Liver (tissue), 9 donors: ENCODE data around the gene RBM18. TPM values are rescaled to one million over a fixed set of nuclear protein-coding genes. Genes with fewer than 3 reads are reported as not detected.

ENCODE experiments used
- DNase-seq: peaks from one replicate; pipeline ENCODE4 v3.0.0-alpha.2; 2017; ENCODE audit warnings: low spot score
- H3K27ac ChIP-seq, 2 donors: one replicate each; pipeline ENCODE4 v1.7.0; 2013; ENCODE audit warnings: inconsistent platforms in 2 of 2, low read length in 2 of 2, control low read depth in 1 of 2, low read depth in 1 of 2, mild to moderate bottlenecking in 1 of 2
- H3K27me3 ChIP-seq, 4 donors: one replicate each; pipeline versions ENCODE4 v1.6.1 to v1.7.0; 2013; ENCODE audit warnings: low read length in 3 of 4, inconsistent platforms in 1 of 4, mild to moderate bottlenecking in 1 of 4, moderate library complexity in 1 of 4; ENCODE audit not compliant: control insufficient read depth in 4 of 4, insufficient read depth in 4 of 4
- H3K36me3 ChIP-seq, 4 donors: one replicate each; pipeline versions ENCODE4 v1.6.1 to v1.7.0; 2013; ENCODE audit warnings: low read length in 3 of 4, mild to moderate bottlenecking in 3 of 4, low read depth in 1 of 4, moderate library complexity in 1 of 4; ENCODE audit not compliant: control insufficient read depth in 4 of 4, insufficient read depth in 3 of 4
- H3K4me1 ChIP-seq, 4 donors: one replicate each; pipeline versions ENCODE4 v1.6.1 to v1.7.0; 2013; ENCODE audit warnings: low read length in 3 of 4, mild to moderate bottlenecking in 3 of 4, moderate library complexity in 1 of 4; ENCODE audit not compliant: control insufficient read depth in 4 of 4, insufficient read depth in 4 of 4
- H3K4me3 ChIP-seq, 3 donors: one replicate each; pipeline versions ENCODE4 v1.6.1 to v1.7.0; 2013; ENCODE audit warnings: low read length in 3 of 3, control low read depth in 1 of 3, low read depth in 1 of 3, mild to moderate bottlenecking in 1 of 3
- H3K9ac ChIP-seq, 2 donors: one replicate each; pipeline ENCODE4 v1.7.0; 2013; ENCODE audit warnings: low read length in 2 of 2, mild to moderate bottlenecking in 2 of 2, moderate library complexity in 2 of 2, control low read depth in 1 of 2, low read depth in 1 of 2
- H3K9me3 ChIP-seq, 4 donors: one replicate each; pipeline versions ENCODE4 v1.6.1 to v1.7.0; 2013; ENCODE audit warnings: low read length in 3 of 4; ENCODE audit not compliant: control insufficient read depth in 4 of 4
- EGR1 ChIP-seq, 2 donors: IDR thresholded peaks; 2 replicates each; pipeline ENCODE4 v1.6.1; 2016 to 2018; ENCODE audit warnings: antibody characterized with exemption in 2 of 2, low read depth in 2 of 2
- FOXA2 ChIP-seq: IDR thresholded peaks from 2 replicates; pipeline ENCODE4 v1.6.1; 2016; ENCODE audit warnings: antibody characterized with exemption
- GABPA ChIP-seq, 2 donors: IDR thresholded peaks in 1 of 2; conservative IDR thresholded peaks in 1 of 2; 2 replicates each; pipeline ENCODE4 v1.6.1; 2016; ENCODE audit warnings: antibody characterized with exemption in 2 of 2, mild to moderate bottlenecking in 1 of 2, moderate library complexity in 1 of 2
- HNF4A ChIP-seq, 2 donors: conservative IDR thresholded peaks; 2 replicates each; pipeline ENCODE4 v1.6.1; 2016; ENCODE audit warnings: antibody characterized with exemption in 2 of 2, mild to moderate bottlenecking in 2 of 2
- JUND ChIP-seq, 2 donors: IDR thresholded peaks; 2 replicates each; pipeline ENCODE4 v1.6.1; 2016; ENCODE audit warnings: antibody characterized with exemption in 2 of 2
- RAD21 ChIP-seq, 2 donors: IDR thresholded peaks; 2 replicates each; pipeline ENCODE4 v1.6.1; 2016; ENCODE audit warnings: antibody characterized with exemption in 2 of 2, mild to moderate bottlenecking in 2 of 2
- SP1 ChIP-seq: IDR thresholded peaks from 2 replicates; pipeline ENCODE4 v1.6.1; 2018; ENCODE audit warnings: antibody characterized with exemption, mild to moderate bottlenecking
- TAF1 ChIP-seq: conservative IDR thresholded peaks from 2 replicates; pipeline ENCODE4 v1.6.1; 2016; ENCODE audit warnings: antibody characterized with exemption, mild to moderate bottlenecking
- YY1 ChIP-seq: IDR thresholded peaks from 2 replicates; pipeline ENCODE4 v1.6.1; 2016; ENCODE audit warnings: antibody characterized with exemption, mild to moderate bottlenecking
- WGBS: extraction: QIAGEN DNeasy Blood & Tissue Kit; methylation state at CpG from one replicate; pipeline ENCODE4 v1.1.7; 2013; 5-methylcytosine and 5-hydroxymethylcytosine counted together
- polyA plus RNA-seq, 2 donors: library from polyadenylated mRNA; stranded (reverse) in 1 of 2; unstranded in 1 of 2; fragments of 200-250 nt in 1 of 2; fragments of >200 nt in 1 of 2; fragmentation: Nextera tagmentation in 1 of 2; extraction: Ambion mirVana in 1 of 2; gene quantifications; one replicate each; pipeline versions ENCODE4 v1.2.1 to v1.2.3, GENCODE V29; 2013 to 2015
- total RNA-seq, 2 donors: library from RNA; depleted of rRNA; stranded (reverse); fragments of >200 nt; gene quantifications; one replicate each; pipeline ENCODE4 v1.2.3, GENCODE V29; 2014
- TF ChIP-seq, protein P1 (sequence below): IDR thresholded peaks from 2 replicates; pipeline ENCODE4 v1.6.1; 2016; ENCODE audit warnings: antibody characterized with exemption
- TF ChIP-seq, protein P2 (sequence below): IDR thresholded peaks from 2 replicates; pipeline ENCODE4 v1.6.1; 2016; ENCODE audit warnings: antibody characterized with exemption
- donor health status: healthy.
- donor health status: healthy.
- donor health status: healthy.
- donor health status: healthy.
- donor health status: healthy.

Gene RBM18
- total and polyA plus RNA-seq, 4 donors, result 3.4 to 7.7 (median 5.5) TPM

GRCh38 chr9:122191584-122191983 lies 73.1 kb downstream of the RBM18 start:
- 76% methylated on average over 11 of the region's 11 CpGs for WGBS
- Histone ChIP-seq H3K9me3 (no peaks in the 10 kb centered on the region), H3K27me3 (no peaks in the 10 kb centered on the region), H3K27ac (no peak overlapping the region), H3K9ac (no peak overlapping the region), H3K4me1 (no peaks in the 10 kb centered on the region), H3K36me3 (no peaks in the 10 kb centered on the region), H3K4me3 (no peak overlapping the region)
- TF ChIP-seq HNF4A (conservative IDR thresholded peaks at IDR 0.05), result no peak
- no peak for TF ChIP-seq GABPA (IDR thresholded peaks at IDR 0.05 in 1 of 2, conservative IDR thresholded peaks at IDR 0.05 in 1 of 2)
- no peak for TF ChIP-seq YY1
- TF ChIP-seq RAD21 (IDR thresholded peaks at IDR 0.05), result no peak
- TF ChIP-seq, protein P1, sequence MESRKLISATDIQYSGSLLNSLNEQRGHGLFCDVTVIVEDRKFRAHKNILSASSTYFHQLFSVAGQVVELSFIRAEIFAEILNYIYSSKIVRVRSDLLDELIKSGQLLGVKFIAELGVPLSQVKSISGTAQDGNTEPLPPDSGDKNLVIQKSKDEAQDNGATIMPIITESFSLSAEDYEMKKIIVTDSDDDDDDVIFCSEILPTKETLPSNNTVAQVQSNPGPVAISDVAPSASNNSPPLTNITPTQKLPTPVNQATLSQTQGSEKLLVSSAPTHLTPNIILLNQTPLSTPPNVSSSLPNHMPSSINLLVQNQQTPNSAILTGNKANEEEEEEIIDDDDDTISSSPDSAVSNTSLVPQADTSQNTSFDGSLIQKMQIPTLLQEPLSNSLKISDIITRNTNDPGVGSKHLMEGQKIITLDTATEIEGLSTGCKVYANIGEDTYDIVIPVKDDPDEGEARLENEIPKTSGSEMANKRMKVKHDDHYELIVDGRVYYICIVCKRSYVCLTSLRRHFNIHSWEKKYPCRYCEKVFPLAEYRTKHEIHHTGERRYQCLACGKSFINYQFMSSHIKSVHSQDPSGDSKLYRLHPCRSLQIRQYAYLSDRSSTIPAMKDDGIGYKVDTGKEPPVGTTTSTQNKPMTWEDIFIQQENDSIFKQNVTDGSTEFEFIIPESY, result no peak
- no peak for DNase-seq

DNA sequence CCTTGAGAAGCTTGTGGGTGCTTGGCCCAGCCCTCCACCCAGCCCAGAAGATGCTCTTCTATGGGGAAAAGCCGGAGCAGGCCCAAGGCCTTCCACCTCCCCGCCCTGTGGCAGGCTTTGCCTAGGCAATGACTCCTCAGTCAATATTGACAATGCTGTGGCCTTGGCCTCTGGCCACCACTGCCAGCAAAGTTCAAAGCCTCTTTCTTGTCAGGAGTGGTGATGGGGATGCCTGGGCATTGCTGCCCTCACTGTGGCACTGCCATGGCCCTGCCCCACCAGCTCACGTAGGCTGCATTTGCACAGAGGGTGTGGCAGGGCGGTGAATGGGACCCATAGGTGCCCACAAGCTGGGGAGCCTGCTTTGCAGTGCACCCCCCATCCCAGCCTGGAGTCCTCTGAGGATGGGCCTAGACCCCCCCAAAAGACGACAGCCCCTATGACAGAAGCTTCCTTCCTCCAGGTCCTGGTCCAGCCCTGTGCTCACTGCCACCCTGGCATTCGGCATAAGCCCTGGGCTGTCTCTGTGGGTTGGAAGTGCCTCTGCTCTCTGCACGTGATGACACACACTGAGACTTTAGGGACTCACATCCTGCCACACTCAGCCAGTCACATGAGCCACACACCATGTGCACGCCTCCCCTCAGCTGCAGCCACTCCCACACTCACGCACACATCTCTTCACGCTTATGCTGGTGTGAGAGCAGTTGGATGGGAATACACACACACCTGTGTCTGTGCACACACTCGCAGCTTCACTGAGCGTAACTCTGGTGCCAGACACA lies 73.9 kb downstream of the RBM18 start:
- WGBS, result 77% methylated on average over 12 of the region's 12 CpGs
- Histone ChIP-seq H3K4me1 (no peaks in the 10 kb centered on the region), H3K27me3 (no peaks in the 10 kb centered on the region), H3K9me3 (no peaks in the 10 kb centered on the region), H3K36me3 (no peaks in the 10 kb centered on the region), H3K4me3 (no peak overlapping the region), H3K27ac (no peak overlapping the region), H3K9ac (no peak overlapping the region)
- TF ChIP-seq EGR1 (IDR thresholded peaks at IDR 0.05; ENCODE audit: low read depth in 2 of 2), result no peak
- TF ChIP-seq, protein P1, result no peak
- TF ChIP-seq HNF4A (conservative IDR thresholded peaks at IDR 0.05), result peak in 1 of 2 donors; percentile 14
- DNase-seq, result no peak

DNA sequence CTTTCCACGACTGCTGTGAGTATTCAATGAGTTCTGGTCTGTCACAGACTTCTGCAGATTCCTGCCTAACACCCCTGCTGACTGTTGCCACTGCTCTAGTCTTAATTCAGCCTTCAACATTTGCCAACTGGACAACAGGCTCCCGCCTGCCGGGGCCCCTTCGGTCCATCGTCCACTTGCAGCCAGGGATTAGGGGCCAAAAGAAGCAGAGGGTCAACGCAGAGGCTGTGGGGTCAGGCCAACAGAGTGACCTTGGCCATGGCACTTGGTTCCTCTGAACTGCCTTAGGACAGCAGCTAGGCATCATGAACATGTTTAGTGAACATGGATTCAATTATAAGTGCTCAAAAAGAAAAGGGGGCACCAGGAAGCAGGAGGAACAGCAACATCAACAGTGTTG lies 76.3 kb downstream of the RBM18 start:
- no peaks in the 10 kb centered on the region for H3K27me3 ChIP-seq
- no peak overlapping the region for H3K27ac ChIP-seq
- no peaks in the 10 kb centered on the region for H3K36me3 ChIP-seq
- H3K4me3 ChIP-seq, result no peak overlapping the region
- 86% methylated on average over 6 of the region's 6 CpGs for WGBS
- TF ChIP-seq, protein P2, sequence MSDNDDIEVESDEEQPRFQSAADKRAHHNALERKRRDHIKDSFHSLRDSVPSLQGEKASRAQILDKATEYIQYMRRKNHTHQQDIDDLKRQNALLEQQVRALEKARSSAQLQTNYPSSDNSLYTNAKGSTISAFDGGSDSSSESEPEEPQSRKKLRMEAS, result no peak
- no peak for TF ChIP-seq FOXA2
- no peak for TF ChIP-seq TAF1
- no peak for TF ChIP-seq EGR1 (IDR thresholded peaks at IDR 0.05; ENCODE audit: low read depth in 2 of 2)
- TF ChIP-seq GABPA (IDR thresholded peaks at IDR 0.05 in 1 of 2, conservative IDR thresholded peaks at IDR 0.05 in 1 of 2), result no peak
- TF ChIP-seq RAD21 (IDR thresholded peaks at IDR 0.05), result no peak
- TF ChIP-seq JUND (IDR thresholded peaks at IDR 0.05), result no peak
- TF ChIP-seq YY1, result no peak
- TF ChIP-seq SP1, result no peak
- TF ChIP-seq, protein P1, result no peak
- H3K9me3 ChIP-seq, result no peaks in the 10 kb centered on the region
- H3K4me1 ChIP-seq, result no peaks in the 10 kb centered on the region
- H3K9ac ChIP-seq, result no peak overlapping the region
- DNase-seq, result no peak
